Coronary artery (tissue), 2 donors: ENCODE data around the gene DSP.

Experiments
- DNase-seq: peaks from one replicate; pipeline ENCODE4 v3.0.0-alpha.2; 2017; ENCODE audit warnings: low spot score
- H3K27ac ChIP-seq, 2 donors: fragments of 200-600 bp; sonication (generic); one replicate each; pipeline ENCODE4 v1.5.1; 2016 to 2019
- H3K4me3 ChIP-seq: fragments of 200-600 bp; sonication (generic); 2 replicates; pipeline ENCODE4 v1.5.1; 2016; ENCODE audit warnings: mild to moderate bottlenecking, moderate library complexity
- TF ChIP-seq, protein P1 (sequence below): fragments of 200-600 bp; sonication (generic); IDR thresholded peaks from one replicate; pipeline ENCODE4 v1.5.1; 2019; ENCODE audit warnings: antibody characterized with exemption

The DSP gene

DNA sequence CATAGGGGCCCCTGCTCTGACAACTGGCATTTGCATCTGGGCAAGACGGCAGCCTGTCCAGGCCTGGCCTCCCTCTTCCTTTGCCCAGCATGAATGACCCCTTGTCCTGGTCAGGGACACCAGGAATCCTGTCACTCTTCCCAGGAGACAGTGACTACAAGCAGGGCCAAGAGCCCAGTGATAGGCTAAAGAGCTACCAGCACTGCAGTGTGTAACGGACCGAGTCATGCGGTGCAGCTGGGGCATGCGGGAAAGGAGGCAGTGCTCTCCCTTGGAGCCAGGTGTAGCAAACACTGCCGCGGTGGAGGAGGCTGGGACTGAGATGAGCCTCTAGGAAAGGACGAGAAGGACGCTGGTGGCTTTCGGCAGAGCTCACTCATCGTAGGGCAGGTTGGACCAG lies 38.7 kb upstream of the DSP start:
- TF ChIP-seq, protein P1, sequence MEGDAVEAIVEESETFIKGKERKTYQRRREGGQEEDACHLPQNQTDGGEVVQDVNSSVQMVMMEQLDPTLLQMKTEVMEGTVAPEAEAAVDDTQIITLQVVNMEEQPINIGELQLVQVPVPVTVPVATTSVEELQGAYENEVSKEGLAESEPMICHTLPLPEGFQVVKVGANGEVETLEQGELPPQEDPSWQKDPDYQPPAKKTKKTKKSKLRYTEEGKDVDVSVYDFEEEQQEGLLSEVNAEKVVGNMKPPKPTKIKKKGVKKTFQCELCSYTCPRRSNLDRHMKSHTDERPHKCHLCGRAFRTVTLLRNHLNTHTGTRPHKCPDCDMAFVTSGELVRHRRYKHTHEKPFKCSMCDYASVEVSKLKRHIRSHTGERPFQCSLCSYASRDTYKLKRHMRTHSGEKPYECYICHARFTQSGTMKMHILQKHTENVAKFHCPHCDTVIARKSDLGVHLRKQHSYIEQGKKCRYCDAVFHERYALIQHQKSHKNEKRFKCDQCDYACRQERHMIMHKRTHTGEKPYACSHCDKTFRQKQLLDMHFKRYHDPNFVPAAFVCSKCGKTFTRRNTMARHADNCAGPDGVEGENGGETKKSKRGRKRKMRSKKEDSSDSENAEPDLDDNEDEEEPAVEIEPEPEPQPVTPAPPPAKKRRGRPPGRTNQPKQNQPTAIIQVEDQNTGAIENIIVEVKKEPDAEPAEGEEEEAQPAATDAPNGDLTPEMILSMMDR, result no peak
- DNase-seq, result no peak
- H3K4me3 ChIP-seq, result no peak overlapping the region
- H3K27ac ChIP-seq, result no peak overlapping the region

- Histone ChIP-seq H3K27ac (no peak overlapping the region), H3K4me3 (no peak overlapping the region)
- no peak for DNase-seq
- TF ChIP-seq, protein P1, result no peak
These were observed 37.4 kb upstream of the DSP start for GRCh38 chr6:7504041-7504440.

GRCh38 chr6:7505189-7505699 lies 36.2 kb upstream of the DSP start:
- TF ChIP-seq, protein P1, result no peak
- no peak for DNase-seq
- H3K27ac ChIP-seq, result no peak overlapping the region
- no peak overlapping the region for H3K4me3 ChIP-seq

- no peak for DNase-seq
- Histone ChIP-seq H3K4me3 (no peak overlapping the region), H3K27ac (no peak overlapping the region)
- TF ChIP-seq, protein P1, result no peak
These were observed 33.9 kb upstream of the DSP start for GRCh38 chr6:7507600-7507999.

DNA sequence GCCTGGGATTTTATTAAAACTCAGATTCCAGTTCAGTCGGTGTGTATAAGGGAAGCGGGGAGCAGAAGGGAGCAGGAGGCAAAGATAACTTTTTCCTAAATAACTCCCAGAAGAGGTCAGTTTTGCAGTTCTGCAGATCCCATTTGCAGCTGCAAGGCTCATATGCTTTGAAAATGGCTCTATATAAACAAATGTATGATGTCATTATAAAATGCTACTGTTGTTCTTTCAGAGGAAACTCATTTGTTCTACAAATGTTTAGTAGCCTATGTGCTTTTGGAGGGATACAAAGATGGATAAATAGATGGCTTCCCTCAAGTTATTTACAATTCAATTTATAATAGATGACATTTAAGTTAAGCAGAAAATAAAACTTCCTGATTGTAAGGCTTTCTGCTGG lies 29.2 kb upstream of the DSP start:
- no peak overlapping the region for H3K4me3 ChIP-seq
- DNase-seq, result no peak
- H3K27ac ChIP-seq, result no peak overlapping the region
- TF ChIP-seq, protein P1, result no peak

- no peak overlapping the region for H3K4me3 ChIP-seq
- H3K27ac ChIP-seq, result no peak overlapping the region
- TF ChIP-seq, protein P1, result no peak
- DNase-seq, result no peak
These were observed 27.9 kb upstream of the DSP start for GRCh38 chr6:7513529-7513928.

DNA sequence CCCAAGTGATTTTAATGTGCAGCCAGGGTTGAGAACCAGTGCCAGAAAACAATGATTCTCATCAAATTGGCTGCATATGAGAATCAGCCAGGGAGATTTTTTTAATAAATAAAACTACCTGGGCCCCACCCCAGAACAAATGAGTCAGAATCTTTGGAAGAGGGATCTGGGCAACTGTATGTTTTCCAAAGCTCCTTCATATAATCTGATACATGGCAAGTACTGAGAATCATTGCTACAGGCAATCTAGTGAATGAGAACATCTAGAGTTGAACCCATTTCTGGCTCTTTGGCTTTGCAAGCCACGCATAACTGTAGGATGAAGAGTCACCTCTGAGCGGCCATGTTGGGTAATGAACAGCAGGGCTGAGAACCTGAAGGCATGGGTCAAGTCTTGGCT lies 26.1 kb upstream of the DSP start:
- TF ChIP-seq, protein P1, result no peak
- no peak overlapping the region for H3K4me3 ChIP-seq
- no peak for DNase-seq
- H3K27ac ChIP-seq, result no peak overlapping the region
